HG03571 (cell line): ENCODE measurements around the gene UPK1A.

Source experiments
- ATAC-seq: cut with Tn5 transposase; IDR thresholded peaks from one replicate; pipeline ENCODE4 v1.9.1; 2021; ENCODE audit not compliant: unreplicated experiment

UPK1A gene

DNA sequence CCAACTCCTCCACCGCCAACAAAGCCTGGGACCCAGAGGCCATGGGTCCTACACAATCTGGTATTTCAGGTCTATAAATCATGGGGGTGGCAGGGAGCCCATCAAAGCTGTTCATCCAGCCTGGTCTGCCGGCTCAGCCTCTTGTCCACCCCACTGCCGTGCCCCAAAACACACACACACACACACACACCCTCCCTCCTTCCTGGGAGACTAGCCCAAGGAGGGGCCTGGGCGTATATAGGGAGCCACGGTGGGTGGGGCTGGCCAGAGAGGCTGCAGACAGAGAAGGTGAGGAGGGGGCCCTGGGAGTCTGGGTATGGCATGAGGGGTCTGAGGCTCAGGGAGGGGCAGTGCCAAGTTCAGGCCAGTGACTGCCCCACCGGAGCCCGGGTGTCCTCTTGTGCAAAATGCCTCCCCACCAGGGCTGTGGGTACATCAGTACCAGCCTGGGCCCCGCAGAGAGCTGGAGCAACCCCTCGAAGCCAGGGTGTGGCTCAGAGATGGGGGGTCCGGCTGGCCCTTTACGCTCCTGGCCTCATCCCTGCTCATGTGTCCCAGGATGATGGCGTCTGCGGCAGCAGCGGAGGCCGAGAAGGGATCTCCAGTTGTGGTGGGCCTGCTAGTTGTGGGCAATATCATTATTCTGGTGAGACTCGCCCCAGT lies at the start of gene UPK1A:
UPK1A (plus strand) TSS at position 267 of the 663 bp plus-strand sequence; CDS start at position 563, 296 bp downstream.
- ATAC-seq = no peak

DNA sequence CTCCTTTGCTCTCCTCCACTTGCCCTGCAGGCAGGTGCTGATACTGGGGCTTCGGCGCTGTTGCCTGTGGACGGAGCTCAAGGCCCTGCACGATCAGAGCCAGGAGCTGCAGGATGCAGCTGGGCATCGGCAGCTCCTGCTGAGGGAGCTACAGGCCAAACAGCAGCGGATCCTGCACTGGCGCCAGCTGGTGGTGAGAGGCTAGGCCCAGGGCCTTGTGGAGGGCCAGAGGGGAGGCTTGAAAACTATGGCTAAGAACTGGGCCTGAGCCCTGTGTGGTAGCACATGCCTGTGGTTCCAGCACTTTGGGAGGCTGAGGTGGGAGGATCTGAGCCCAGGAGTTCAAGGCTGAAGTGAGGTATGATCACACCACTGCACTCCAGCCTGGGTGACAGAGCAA lies 47.5 kb upstream of the UPK1A start:
- ATAC-seq = no peak

DNA sequence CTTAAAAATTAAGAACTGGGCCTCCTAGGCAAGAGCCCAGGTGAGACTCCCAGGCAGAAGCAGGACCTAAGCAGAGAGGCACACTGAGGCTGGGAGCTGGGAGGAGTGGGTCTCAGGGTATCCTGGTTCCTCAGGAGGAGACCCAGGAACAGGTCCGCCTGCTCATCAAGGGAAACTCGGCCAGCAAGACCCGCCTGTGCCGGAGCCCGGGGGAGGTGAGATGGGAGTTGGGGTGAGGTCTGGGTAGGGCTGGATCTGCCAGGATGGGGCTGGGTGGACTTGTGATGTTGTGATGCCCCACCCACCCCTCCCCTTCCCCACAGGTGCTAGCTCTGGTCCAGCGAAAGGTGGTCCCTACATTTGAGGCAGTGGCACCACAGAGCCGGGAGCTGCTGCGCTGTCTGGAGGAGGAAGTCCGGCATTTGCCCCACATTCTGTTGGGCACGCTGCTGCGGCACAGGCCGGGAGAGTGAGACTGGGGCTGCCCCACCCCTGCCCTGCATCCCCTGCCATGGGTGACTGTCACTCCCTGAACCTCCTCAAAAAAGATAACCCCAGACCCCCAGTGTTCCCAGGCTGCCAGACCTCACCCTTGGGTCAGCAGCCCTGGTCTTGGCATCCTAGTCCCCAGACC lies 46.9 kb upstream of the UPK1A start:
- no peak for ATAC-seq

DNA sequence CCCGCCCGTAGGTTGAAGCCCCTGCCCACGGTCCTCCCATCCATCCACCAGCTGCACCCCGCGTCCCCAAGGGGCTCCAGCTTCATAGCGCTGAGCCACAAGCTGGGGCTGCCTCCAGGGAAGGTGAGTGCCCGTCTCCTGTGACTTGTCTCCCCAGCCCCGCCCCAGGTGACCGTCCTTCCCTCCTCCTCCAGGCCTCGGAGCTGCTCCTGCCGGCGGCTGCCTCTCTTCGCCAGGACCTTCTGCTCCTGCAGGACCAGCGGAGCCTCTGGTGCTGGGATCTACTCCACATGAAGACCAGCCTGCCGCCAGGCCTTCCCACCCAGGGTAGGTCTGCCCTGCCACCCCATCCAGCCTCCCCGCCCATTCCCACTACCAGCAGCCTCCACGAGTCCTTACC lies 46.3 kb upstream of the UPK1A start:
- ATAC-seq = no peak

DNA sequence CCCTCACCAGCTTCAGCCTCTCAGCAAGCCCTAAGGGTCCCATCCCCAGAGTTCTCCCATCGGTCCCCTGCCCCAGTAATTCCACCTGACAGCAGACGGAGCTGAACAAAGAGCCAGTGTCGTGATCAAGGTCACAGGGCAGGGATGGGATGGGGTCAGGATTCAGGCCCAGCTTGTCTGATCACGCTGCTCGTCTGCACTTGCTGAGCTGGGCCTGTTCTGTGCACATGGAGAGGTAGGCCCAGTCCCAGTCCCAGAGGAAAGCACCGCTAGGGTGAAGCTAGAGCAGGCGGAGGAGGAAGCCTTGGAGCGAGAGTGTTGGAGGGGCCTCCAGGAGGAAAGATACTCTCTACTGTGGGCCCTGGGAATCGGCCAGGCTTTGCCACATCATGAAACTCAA lies 44.6 kb upstream of the UPK1A start:
- no peak for ATAC-seq

DNA sequence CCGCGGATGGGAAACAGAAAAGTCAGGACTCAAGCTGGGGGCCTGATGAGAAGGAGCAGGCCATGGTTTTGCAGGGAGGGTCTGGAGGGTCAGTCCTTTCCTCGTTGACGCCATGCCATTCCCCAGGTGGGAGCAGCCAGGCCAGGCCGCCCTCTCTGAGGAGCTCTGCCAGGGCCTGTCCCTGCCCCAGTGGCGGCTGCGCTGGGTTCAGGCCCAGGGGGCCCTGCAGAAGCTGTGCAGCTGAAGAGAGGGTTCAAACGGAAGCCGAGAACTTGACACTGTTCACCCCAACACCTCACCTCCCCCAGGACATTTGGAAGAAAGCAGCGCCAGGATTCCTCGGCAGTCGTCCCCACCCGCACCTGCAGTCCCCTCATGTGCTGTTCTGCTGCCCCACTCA lies 43.6 kb upstream of the UPK1A start:
- no peak for ATAC-seq

DNA sequence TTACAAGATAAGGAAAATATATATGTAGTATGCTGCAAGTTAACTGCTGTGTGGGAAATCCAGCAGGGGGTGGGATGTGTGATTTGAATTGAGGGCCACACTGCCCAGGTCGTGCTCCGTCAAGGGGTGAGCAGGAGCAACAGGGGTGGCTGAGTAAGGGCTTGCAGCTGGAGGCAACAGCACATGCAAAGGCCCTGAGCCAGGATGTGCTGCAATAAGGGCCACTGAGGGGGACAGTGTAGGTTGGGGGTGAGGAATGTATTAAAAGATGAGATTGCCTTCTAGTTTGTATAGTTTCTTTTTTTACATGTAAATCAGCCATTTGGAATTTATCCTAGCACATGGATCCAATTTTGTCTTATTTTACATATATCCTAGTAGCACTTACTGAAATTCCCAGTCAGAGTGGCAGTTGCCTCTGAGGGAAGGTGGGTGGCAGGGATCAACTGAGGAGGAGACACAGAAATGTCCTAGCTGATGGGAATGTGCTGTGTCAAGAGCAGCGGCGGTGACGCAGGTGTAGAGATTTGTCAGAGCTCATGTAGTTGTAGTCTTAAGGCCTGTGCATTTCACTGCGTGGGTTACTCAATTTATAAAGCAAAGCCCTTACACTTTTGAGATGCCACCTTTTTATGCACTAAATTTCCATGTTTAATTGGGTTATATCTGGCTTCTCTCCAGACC lies 42.8 kb upstream of the UPK1A start:
- no peak for ATAC-seq

DNA sequence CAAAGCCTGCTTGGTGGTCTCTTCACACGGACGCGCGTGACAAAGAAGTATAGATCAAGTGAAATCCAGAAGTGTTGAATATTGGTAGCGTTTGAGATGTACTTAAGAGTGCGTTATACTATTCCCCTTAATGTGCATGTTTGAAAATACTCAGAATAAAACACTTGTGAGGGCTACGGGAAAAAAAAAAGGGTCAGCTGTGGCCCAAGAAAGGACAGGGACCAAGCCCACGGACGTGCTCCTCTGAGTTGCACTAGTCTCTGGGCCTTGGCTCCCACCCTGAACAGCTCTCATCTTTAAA lies 38.1 kb upstream of the UPK1A start:
- ATAC-seq = no peak

DNA sequence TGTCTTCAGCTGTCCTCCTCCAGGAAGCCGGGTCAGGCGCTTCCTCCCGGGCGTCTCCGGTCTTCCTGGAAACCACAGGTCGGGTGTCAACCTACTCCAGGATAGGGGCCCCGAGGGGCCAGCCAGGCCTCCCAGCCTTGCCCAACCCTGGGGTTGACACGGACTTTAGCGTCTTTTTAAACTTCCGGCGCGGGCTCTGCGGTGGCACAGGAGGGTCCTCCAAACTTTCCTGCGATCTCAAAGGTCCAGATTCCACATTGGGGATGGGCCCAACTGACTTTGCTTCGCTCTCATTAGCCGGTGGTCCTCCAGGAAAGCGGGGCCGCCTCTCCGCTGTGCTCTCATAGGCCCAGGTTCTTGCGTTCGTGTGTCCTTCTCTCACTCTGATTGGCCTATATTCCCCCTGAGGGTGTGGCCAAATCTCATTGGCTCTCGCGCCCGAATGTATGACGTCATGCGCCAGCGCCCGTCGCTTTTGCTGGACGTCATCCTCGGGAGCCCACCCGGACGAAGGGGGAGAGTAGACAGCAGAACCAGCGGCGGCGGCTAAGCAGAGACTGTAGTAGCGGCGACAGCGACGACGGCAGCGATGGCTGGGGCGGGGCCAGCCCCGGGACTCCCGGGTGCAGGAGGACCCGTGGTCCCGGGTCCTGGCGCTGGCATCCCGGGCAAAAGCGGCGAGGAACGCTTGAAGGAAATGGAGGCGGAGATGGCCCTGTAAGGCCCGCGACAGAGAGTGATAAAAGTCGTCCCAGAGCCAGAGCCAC lies 37.6 kb upstream of the UPK1A start, which contains the start of gene RBM42:
RBM42 (plus strand) TSS at position 472 of the 767 bp plus-strand sequence; CDS start at position 590, 118 bp downstream.
- ATAC-seq = peak; percentile 81

DNA sequence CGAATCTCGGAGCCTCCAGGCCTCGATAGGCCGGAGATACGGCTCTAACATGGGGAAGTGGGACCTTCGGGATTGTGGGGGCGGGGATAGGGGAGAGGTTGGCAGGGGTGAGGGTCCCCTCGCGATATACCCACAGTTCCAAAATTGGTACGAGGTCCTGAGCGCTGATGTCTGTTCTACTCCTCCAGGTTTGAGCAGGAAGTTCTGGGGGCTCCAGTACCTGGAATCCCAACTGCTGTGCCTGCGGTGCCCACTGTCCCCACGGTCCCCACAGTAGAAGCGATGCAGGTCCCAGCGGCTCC lies 37.0 kb upstream of the UPK1A start:
- peak; percentile 6 for ATAC-seq

DNA sequence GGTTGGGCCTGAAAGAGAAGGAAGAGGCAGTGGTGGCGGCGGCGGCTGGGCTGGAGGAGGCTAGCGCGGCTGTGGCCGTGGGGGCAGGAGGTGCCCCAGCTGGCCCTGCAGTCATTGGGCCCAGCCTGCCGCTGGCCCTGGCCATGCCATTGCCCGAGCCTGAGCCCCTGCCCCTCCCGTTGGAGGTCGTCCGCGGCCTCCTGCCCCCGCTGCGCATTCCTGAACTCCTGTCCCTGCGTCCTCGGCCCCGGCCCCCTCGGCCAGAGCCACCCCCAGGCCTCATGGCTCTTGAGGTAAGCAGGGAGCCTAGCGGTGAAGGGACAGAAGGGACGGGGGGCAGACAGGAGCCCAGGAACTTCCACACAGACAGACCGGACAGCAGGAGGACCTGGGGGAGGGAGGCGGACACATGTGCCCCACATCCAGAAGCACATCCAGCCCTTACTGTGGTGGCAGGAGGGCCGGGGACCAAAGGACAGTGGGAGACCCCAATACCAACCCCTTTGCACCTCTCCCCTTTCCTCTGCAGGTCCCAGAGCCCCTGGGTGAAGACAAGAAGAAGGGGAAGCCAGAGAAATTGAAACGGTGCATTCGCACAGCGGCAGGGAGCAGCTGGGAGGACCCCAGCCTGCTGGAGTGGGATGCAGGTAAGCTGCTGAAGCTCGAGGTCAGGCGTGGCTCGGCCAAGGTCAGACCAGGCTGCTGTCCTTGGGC lies 32.4 kb upstream of the UPK1A start:
- no peak for ATAC-seq

DNA sequence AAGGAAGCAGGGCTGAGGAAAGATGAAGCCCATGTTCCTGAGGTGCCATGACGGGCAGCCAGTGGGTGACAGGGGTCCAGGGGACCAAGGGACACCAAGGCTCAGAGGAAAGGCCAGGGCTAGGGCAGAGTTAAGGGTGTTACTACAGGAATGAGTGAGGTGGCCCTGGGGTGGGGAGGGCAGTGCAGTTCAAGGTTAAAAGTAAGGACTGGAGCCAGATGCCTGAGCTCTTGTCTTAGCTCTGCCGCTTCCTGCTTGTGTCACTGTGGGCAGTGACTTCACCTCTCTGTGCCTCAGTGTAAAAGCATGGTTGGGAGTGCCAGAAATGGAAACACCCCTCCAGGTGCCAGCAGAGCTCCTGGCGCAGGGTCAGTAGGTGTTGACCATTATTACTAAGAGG lies 29.7 kb upstream of the UPK1A start:
- ATAC-seq = no peak

DNA sequence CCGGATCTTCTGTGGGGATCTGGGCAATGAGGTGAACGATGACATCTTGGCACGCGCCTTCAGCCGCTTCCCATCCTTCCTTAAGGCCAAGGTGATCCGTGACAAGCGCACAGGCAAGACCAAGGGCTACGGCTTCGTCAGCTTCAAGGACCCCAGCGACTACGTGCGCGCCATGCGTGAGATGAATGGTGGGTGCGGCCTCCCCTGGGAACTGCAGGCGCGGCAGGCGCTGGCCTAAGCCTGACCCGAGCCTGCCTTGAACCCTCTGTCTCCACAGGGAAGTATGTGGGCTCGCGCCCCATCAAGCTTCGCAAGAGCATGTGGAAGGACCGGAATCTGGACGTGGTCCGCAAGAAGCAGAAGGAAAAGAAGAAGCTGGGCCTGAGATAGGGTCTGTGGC lies 29.2 kb upstream of the UPK1A start:
- no peak for ATAC-seq

DNA sequence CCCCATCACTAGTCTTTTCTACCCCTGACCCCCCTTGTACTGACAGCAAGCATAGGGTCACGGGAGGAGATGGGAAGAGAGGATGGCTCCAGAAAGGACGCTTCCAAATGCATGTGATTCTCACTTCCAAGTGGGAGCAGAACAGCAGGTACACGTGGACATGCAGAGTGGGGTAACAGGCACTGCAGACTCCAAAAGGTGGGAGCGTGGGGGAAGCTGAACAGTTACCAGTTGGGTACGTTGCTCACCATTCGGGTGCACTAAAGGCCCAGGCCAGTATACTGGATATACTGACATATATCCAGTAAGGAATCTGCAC lies 27.0 kb upstream of the UPK1A start:
- no peak for ATAC-seq

DNA sequence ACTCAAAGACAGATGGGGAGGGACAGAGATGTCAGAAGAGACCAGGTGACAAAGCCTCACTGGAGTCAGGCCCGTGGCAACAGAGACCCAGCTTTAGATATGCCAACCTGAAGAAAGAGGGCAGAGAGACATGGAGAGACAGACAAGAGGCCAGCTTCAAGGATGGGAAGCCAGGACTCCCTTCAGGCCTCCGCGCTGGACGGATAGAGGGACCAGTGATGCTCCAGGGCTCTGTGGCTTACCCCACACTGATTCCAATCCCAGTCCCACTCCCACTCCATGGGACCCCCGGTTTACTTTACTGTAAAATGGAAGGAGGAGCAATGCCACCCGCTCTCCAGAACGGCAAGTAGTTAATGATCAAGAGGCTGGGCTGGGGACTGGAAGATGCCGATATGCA lies 26.5 kb upstream of the UPK1A start:
- ATAC-seq = no peak

DNA sequence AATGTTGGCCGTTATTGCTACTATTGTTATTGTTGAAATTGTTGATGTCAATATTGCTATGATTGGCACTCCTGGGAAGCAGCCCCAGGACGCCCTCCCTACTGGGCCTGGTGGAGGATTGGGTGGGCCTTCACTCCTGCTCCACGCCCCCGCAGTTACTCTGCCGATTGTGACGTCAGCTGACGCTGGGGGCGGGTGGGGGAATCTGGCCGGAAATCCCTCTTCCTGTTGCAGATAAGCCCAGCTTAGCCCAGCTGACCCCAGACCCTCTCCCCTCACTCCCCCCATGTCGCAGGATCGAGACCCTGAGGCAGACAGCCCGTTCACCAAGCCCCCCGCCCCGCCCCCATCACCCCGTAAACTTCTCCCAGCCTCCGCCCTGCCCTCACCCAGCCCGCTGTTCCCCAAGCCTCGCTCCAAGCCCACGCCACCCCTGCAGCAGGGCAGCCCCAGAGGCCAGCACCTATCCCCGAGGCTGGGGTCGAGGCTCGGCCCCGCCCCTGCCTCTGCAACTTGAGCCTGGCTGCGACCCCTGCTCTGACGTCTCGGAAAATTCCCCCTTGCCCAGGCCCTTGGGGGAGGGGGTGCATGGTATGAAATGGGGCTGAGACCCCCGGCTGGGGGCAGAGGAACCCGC lies 24.7 kb upstream of the UPK1A start, which contains the start of gene ETV2:
ETV2 (plus strand) TSS at position 231 of the 637 bp plus-strand sequence. CDS start 716 bp downstream, outside the sequence.
- ATAC-seq = no peak

DNA sequence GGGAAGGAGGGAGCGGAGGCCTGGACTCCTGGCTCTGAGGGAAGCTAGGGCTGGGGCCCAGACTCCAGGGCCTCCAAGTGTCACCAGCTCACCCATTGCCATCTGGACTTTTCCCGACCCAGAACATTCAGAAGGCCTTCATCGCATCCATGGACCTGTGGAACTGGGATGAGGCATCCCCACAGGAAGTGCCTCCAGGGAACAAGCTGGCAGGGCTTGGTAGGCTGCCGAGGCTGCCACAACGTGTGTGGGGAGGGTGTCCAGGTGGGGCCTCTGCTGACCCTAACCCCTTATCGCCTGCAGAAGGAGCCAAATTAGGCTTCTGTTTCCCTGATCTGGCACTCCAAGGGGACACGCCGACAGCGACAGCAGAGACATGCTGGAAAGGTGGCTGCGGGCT lies 24.0 kb upstream of the UPK1A start:
- ATAC-seq = no peak

DNA sequence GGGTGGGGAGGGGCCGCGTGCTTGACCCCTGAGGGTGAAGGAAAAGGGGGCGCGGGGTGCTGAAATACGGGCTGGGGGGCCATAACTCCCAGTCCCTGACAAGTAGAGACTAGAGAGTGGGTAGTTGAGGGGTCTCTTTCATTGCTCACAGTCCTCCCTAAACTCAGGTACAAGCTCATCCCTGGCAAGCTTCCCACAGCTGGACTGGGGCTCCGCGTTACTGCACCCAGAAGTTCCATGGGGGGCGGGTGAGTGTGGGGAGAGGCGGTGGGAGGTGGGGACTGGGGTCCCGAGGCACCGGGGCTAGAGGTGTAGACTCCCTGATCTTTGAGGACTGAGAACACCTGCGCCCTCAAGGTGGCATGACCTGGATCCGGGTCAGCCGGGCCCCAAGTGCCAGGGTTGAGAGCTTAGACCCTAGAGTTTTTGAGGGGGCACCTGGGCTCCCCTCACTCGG lies 23.5 kb upstream of the UPK1A start:
- no peak for ATAC-seq

DNA sequence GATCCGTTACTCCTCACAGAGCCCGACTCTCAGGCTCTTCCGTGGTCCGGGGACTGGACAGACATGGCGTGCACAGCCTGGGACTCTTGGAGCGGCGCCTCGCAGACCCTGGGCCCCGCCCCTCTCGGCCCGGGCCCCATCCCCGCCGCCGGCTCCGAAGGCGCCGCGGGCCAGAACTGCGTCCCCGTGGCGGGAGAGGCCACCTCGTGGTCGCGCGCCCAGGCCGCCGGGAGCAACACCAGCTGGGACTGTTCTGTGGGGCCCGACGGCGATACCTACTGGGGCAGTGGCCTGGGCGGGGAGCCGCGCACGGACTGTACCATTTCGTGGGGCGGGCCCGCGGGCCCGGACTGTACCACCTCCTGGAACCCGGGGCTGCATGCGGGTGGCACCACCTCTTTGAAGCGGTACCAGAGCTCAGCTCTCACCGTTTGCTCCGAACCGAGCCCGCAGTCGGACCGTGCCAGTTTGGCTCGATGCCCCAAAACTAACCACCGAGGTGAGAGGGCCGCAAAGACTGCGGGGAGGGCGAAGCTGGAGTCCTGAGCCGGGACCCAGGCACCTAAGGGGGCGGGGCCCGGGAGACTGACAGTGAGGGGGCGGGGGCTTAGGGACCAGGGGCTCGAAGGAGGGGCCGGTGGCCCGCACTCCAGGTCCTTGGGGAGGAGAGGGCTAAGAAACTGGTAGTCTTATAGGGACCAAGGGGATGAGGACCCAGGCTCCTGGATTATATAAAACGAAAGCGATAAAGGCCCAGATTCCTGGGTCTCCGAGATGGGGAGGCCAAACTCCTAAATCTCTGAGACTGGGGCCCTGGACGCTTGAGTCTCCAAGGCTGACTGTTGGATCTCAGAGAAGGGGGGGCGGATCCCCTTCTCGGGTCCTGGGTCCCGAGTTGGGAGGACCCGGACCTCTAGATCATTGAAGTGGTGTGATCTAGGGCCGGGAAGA lies 22.8 kb upstream of the UPK1A start:
- ATAC-seq = peak; percentile 32
